ENCODE results near the gene CD207.
"Not testable (repeated sequence)": the region's sequence is repeated elsewhere in the genome, so short reads cannot be mapped to it uniquely, and the experiment has no call there.

CD207 gene

DNA sequence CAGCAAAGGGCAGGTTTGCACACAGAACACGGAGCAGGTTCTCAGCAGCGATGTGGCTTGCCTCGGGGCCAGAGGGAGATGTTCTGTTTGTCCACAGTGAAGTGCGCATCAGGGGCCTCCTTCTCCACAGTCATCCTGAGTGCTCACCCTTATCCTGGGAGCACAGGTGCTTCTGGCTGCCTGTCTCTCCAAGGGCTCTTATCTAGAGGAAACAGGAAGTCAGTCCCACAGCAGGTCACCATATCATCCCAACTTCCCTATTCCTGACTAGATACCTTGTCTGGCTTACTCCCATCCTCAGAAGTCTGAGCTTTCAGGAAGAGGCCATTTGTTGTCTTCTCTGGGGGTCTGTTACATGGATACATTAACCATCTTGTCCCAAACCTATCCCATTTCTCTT, at the start of gene CD207:
TSS of gene CD207 (minus strand) at position 174 of the 400 bp plus-strand sequence. CDS start at position 134, 40 bp downstream.
- DNase-seq (ENCODE audit: low spot score): no peak
- no peak for FAIRE-seq

DNA sequence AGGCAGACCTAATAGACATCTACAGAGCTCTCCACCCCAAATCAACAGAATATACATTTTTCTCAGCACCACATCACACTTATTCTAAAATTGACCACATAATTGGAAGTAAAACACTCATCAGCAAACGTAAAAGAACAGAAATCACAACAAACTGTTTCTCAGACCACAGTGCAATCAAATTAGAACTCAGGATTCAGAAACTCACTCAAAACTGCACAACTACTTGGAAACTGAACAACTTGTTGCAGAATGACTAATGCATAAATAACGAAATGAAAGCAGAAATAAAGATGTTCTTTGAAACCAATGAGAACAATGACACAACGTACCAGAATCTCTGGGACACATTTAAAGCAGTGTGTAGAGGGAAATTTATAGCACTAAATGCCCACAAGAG, 42.9 kb upstream of the CD207 start:
- DNase-seq (ENCODE audit: low spot score); FAIRE-seq: not testable (repeated sequence)

DNA sequence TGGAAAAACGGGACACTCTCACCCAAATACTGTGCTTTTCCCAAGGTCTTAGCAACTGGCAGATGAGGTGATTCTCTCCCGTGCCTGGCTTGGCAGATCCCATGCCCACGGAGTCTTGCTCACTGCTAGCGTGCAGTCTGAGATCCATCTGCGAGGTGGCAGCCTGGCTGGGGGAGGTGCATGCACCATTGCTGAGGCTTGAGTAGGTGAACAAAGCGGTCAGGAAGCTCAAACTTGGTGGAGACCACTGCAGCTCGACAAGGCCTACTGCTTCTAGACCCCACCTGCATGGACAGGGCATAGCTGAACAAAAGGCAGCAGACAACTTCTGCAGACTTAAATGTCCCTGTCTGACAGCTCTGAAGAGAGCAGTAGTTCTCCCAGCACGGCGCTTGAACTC, 40.5 kb upstream of the CD207 start:
- DNase-seq (ENCODE audit: low spot score); FAIRE-seq: not testable (repeated sequence)

DNA sequence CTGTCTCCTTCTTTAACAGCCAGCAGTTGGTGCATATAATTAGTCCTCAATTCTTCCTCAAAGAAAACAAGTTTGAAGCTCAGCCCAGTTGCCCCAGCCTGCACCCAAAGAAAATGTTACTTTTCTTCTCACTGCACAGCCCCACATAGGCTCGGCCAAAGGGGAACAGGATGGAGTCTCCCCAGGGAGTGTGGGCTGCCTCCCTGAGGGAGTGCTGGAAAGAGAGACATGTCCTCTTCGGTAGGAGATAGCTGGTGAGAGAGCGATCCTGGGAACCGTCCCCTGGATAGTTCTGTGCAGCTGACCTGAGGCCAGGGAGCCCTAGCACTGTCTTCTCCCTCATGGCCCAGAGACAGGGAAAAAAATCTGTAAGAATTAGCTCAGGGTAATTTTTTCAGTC, 37.9 kb upstream of the CD207 start:
- FAIRE-seq: no peak

DNA sequence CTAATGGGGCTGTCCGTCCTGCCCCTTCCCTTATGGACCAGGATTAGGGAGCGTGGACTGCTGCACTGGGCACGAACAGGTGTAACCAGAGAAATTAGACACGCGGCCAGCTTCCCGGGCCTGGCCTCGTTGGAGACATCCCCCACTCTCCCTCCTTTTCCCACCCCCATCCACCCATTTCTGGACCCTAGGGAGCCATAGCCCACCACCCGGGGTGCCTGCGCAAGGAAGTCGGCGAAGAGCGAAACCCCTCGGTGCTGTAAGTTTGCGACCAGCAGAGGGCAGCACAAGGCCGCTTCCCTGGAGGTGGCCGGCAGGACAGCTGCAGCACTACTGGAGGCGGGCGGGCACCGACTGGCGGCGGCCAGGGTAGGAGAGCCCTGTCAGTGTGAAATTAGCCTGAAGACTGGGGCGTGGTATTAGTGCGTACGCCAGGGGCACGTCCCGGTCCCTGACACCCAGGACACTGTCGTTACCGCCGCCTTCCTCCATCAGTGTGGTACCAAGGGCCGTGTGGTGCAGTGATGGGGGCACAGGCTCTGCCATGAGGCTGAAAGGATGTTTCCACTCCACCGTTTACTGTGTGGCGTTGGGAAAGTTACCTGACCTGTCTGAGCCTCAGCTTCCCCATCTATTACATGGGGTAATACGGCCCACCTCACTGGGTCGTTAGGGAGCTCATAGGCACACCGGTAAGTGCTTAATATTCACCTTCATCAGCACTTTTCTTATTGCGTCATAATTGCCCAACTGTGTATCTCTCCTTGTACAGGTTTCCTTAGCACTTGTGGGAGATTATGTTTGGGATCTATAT, 36.0 kb upstream of the CD207 start:
- FAIRE-seq (no peak), DNase-seq (ENCODE audit: low spot score) (peak; percentile 50)

More for the DNA sequence above, 37.9 kb upstream of the CD207 start:
- DNase-seq (ENCODE audit: low spot score): no peak

DNA sequence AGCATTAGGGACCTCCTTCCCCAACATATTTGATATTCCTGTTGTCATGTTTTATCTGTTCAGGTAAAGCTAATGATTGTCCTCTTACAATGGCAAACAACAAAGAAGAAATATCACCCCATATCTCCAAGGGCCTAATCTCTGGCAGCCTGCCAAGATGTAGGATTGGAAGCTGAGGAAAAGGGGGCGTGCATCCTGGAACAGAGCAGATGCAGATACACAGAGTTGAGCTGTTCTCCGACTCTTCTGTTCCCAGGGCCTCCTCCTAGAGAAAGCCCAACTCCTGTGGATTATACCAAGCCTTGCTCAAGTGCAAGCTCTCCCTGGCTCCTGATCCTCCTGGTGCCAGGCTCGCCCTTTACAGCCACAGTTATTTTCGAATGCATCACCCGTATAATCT, 35.2 kb upstream of the CD207 start:
- DNase-seq (ENCODE audit: low spot score) (no peak), FAIRE-seq (no peak)

DNA sequence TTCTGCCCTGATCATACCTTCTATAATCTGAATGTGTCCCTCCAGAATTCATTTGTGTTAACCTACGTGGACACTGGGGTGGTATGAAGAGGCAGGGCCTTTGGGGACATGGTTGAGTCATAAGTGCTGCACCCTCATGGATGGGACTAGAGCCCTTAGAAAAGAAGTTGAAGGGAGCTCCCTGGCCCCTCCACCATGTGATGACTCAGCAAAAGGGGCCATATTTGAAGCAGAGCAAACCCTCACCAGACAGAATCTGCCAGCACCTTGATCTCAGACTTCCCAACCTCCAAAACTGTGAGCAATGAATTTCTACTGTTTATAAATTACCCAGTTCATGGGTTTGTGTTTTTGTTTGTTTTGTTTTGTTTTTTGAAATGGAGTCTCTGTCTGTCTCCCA, 33.4 kb upstream of the CD207 start:
- DNase-seq (ENCODE audit: low spot score) (no peak), FAIRE-seq (no peak)

DNA sequence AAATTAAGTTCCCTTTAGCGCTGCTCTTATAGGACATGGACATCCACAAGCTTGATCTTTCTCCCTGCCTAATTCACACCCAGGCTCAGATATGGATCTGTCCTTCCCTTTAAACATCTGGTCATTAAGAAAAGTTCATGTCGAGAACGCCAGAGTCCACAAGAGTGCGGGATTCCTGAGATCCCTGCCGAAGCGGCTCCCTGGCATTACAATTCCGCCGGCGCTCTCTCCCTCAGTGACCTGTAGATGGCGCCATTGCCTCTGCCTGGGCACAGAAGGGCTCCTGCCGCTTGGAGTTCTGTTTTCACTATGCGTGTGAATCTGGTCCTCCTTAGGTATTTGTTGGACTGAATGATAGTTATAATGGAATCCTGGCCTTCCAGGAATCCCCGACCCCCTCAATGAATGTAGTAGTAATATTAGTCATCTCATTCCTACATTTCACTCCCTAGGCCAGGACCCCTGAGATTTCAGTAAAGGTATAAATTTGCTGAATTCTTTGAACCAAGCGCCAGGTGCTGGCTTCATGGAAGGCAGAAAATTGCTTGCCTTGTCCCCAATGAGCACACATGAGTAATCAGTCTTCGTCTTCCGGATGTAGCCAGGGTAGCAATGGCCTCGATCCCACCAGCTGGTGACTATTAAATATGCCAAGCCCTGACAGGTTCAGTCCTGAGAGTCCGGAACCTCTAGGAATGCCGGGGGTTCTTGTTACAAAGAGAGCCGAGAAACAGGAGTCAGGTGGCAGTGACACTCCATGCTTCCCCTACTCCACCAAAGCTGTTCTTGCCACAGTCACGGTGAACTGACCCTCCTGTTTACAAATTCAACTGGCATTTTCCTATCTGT, 26.4 kb upstream of the CD207 start:
- FAIRE-seq (no peak), DNase-seq (ENCODE audit: low spot score) (peak; percentile 43)

DNA sequence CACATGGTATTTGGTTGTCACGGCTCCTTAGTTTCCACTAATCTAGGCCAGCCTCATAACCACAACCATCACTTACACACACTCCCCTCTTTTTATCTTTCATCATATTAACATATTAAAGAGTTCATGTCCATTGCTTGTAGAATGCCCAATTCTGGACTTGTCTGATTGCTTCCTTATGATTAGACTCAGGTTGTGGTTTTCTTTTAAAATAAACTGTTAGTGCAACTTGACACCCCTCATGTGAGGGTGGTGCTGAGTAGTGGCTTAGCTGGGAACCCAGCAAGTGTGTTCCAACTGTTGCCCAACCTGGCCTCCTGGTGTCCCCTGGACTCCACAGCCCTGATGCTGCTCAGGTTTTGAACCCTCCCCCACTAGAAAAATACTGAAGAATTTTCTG, 20.1 kb upstream of the CD207 start:
- no peak for DNase-seq (ENCODE audit: low spot score)
- no peak for FAIRE-seq

DNA sequence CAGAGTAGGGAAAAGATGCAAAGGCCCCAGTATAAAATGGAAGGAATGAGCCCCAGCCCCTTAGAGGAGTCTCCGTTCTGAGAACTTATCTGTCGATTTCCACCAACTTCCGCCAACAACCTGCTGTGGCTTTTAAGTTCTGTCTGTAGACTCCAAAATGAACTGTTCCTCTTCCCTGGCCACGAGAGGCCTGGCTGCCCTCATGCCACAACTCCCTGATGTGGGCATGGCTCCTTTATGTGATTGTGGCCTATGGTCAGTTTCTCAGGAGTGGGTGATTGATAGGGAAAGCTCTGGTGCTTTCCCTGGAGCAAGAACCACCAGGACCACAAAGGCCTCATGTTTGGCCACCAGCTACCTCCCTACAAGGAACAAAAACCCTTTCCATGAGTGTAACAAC, 18.8 kb upstream of the CD207 start:
- no peak for FAIRE-seq
- no peak for DNase-seq (ENCODE audit: low spot score)

DNA sequence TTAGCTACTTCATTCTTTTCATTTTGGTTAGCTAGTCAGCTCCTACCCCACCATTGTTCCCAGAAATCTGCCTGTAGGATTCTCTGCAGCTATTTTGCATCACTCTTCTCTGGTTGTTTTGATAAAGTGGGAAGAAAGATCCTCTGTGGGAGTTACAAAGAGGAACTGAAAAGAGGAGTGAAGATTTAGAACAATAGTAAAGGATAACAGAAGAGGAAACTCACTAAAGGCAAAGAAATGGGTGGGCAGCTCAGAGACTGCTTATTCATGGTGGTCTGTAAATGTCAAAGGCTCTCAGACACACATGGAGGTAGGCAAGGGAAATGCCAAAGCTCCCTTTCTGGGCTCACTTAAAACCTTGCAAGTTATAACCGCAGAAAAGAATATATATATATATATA, 17.2 kb upstream of the CD207 start:
- no peak for DNase-seq (ENCODE audit: low spot score)
- no peak for FAIRE-seq

DNA sequence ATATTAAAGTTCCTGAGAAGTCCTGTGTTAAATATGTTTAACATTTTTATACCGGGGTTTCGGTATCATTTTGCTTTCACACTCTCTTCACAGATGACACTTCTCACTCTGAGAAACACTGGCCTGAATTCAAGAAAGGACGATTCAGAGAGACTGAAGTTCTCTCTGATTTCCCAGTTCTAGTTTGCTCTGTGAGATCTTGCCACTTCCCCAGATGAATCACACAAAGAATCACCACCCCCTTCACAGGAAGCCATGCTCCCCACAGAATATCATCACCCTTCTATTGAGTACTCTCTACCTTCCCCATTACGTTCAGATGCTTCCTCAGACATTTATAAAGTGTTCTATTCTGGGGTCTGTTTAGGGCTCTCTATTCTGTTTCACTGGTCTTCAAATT, 16.1 kb upstream of the CD207 start:
- DNase-seq (ENCODE audit: low spot score) (no peak), FAIRE-seq (no peak)

DNA sequence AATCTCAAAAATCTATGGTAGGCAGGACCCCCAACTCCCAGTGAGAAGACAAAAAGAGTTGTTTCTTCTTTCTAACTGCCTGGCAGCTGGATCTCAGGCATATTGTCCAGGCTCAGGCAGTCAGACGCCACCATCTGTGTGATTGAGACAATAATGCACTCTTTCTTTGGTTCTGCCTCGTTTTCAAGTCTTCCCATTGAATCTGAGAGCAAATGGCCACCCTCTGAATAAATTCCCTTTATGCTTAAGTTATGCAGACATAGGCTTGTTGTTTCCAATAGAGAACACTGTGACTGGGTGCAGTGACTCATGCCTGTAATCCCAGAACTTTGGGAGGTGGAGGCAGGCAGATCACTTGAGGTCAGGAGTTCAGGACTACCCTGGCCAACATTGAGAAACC, 15.3 kb upstream of the CD207 start:
- DNase-seq (ENCODE audit: low spot score) (no peak), FAIRE-seq (no peak)

DNA sequence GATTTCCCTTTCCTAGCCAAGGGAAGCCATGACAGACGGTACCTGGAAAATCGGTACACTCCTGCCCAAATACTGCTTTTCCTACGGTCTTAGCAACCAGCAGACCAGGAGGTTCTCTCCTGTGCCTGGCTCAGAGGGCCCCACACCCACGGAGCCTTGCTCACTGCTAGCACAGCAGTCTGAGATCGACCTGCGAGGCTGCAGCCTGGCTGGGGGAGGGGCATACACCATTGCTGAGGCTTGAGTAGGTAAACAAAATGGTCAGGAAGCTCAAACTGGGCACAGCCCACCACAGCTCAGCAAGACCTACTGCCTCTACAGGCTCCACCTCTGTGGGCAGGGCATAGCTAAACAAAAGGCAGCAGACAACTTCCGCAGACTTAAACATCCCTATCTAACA, 6.8 kb upstream of the CD207 start:
- no peak for DNase-seq (ENCODE audit: low spot score)
- no peak for FAIRE-seq

DNA sequence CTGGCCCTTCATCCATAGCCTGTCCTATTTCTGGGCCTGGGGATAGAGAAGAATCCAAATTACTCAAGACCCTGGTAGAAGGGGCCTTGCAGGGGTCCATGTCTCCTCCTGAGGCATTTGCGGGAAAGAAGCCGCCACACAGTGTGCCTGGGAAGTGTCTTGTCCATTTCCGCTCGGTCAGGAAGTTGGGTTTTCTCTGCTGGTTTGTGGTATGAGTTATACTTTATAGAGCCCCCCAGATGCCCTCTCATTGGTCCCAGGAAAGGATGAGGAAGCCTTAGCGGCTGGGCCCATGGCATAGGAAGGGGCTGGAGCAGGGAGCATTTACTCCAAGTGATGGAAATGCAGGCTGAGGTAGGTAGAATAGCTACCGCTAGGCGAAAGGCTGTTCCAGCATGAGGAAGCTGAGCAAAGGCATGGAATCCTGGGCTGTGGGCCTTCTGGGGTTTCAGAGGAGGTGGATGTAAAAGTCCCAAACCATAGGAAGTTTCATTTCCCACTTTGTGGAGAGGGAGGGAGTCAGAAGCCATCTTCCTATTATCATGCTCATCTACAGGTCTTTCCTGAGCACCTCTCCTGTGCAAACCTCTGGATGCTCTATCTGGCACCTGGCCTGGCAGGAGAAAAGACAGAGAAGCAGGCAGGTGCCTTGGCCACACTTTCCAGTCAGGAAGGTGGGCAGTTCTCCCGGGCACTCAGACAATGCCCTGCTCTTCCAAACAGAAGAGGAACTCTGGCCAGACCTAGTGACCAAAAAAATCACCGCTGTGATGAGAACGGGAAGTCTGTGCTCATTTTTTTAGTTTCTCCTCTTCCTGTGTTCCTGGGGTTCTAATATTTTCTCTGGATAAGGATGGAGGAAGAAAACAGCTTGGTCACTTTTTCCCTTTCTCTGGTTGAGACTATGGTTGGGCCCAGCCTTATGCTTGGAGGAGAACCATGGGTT, 2.6 kb upstream of the CD207 start:
- DNase-seq (ENCODE audit: low spot score) (no peak), FAIRE-seq (no peak)

DNA sequence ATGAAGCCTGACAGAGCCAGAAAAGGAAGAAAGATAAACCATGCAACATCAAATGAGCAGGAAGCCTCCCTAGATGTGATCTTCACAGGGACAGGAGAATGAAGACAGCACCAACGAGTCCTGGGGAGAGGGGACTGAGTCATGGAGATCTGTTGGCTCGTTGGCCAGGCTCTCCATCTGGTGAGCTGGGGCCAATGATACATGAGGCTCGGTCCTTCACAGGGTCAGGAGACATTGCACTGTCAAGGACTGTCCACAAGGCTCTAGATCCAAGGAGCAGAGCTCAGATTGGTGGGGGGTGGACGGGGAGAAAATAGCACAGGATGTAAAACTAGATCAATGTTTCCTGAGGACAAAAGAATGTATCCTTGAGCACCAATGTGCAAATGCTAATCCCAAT, 735 bp downstream of the CD207 start:
- DNase-seq (ENCODE audit: low spot score) (no peak), FAIRE-seq (no peak)

DNA sequence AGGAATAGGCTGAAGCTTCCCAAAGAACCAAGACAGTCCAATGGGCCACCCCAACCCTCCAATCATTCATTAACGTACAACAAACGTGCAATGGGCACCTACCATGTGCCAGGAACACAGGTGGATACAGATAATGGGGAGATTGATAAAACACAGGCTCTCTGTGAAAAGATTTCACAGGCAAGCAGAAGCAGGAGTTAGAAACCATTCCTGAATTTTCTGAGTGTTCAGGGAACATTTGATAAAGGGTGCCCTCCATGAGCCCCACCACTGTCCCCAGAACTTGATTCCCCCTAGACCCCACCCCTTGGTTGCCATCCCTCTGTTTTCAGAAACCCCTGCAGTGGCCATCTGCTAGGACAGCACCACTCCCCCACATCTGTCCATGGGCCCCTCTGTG, 1.5 kb downstream of the CD207 start:
- FAIRE-seq: no peak
- no peak for DNase-seq (ENCODE audit: low spot score)

DNA sequence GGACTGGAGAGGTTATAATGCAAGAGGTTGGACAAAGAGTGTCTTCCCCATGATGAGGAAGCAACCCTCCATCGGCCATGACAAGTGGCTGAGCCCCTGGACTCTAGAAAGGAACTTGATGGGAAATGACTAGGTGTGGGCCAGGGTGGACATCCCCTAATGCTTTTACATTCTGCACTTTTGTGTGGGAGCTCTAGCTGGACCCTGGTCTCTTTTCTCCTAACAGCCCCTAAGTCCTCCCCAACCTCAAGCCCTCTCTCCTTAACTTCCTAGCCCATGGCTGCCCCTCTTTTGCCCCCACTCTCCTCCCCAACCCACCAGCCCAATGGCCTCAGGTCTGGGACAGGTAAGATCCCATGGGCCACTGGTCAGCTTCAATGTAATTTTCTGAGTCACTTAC, 2.4 kb downstream of the CD207 start:
- FAIRE-seq (no peak), DNase-seq (ENCODE audit: low spot score) (no peak)

DNA sequence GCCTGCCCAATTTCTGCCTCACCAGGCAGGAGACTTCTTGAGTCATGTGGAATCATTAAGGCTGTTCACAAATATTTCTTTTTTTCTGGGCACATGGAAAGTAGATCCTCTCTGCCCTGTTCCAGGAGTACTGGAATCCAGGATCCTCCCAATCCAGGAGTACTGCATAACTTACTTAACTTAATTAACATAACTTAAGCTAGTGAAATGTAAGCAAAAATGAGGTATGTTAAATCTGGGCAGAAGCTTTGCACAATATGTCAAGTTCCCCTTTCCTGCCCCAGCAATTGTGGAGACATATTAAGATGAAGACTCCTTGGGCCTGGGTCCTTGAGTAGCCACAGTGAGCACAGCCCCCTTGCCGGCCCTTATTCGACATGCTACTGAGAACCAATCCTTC, 3.2 kb downstream of the CD207 start:
- FAIRE-seq: no peak

DNA sequence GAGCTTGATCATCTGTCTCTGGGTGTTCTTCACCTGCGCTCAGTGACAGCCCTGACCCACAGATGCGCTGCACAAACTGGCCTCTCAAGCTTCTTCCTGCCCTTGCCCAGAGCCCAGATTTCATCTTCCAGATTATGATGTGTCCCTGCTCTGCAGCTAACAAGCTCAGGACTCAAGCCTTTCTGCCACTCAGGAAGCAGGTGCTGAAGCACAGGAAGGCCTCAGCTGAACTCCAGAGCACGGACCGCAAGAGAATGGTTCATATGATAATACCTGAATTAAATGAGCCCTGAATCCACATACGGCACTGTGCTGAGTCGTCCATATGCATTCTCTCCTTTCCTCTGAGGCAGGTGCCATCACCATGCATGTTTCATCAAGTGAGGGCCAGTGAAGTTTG, 3.8 kb downstream of the CD207 start:
- FAIRE-seq: no peak

More for the DNA sequence above, 3.2 kb downstream of the CD207 start:
- DNase-seq (ENCODE audit: low spot score): no peak

DNA sequence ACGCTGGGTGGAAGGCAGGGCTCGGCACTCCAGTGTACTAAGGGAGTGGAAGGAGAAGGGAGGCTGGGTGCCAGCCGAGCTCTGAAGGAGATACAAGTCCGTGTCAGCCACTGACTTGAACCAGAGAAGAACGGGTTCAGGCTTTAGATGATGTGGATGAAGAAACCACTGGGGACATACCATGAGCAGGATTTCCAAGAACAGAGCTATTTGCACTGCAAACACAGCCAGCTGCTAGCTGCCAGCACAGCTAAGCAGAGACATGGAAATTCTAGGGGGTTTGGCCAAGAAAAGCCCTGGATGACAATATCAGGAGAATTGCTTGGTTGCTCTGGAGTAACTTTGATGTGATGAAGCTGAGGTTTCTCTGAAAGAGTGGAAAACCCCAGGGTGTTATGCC, 5.2 kb downstream of the CD207 start:
- no peak for FAIRE-seq
- no peak for DNase-seq (ENCODE audit: low spot score)

More for the DNA sequence above, 3.8 kb downstream of the CD207 start:
- no peak for DNase-seq (ENCODE audit: low spot score)

Data from RCC 7860 (cell line).